ENCODE data around the gene HSPA1B.
"Not testable (repeated sequence)": the region's sequence is repeated elsewhere in the genome, so short reads cannot be mapped to it uniquely, and the experiment has no call there.

Gene HSPA1B

GRCh38 chr6:31860349-31860748, 32.8 kb downstream of the HSPA1B start:
- DNase-seq = no peak

- no peak for DNase-seq
These were observed 33.6 kb downstream of the HSPA1B start for GRCh38 chr6:31861150-31861549.

GRCh38 chr6:31861919-31862343, 34.4 kb downstream of the HSPA1B start:
- DNase-seq = no peak

- peak; percentile 99 for DNase-seq
These were observed 35.1 kb downstream of the HSPA1B start, which contains the start of gene NEU1 for GRCh38 chr6:31862344-31863235. NEU1 (minus strand) TSS chr6:31862821; CDS start chr6:31862776, 45 bp downstream.

GRCh38 chr6:31864123-31864562, 36.6 kb downstream of the HSPA1B start:
- DNase-seq = not testable (repeated sequence)

- no peak for DNase-seq
These were observed 37.3 kb downstream of the HSPA1B start for GRCh38 chr6:31864818-31865204.

- DNase-seq = no peak
These were observed 37.9 kb downstream of the HSPA1B start for GRCh38 chr6:31865205-31866118.

GRCh38 chr6:31868658-31868971, 41.1 kb downstream of the HSPA1B start:
- not testable (repeated sequence) for DNase-seq

GRCh38 chr6:31869343-31869742, 41.8 kb downstream of the HSPA1B start:
- DNase-seq = no peak

- no peak for DNase-seq
These were observed 42.9 kb downstream of the HSPA1B start for GRCh38 chr6:31870385-31870921.

- DNase-seq = no peak
These were observed 43.6 kb downstream of the HSPA1B start for GRCh38 chr6:31871046-31871659.

- no peak for DNase-seq
These were observed 46.6 kb downstream of the HSPA1B start for GRCh38 chr6:31874084-31874670.

- no peak for DNase-seq
These were observed 47.5 kb downstream of the HSPA1B start for GRCh38 chr6:31874836-31875572.

- DNase-seq = no peak
These were observed 48.3 kb downstream of the HSPA1B start for GRCh38 chr6:31875877-31876276.

GRCh38 chr6:31876357-31876756, 48.8 kb downstream of the HSPA1B start:
- no peak for DNase-seq

GRCh38 chr6:31877125-31877650, 49.6 kb downstream of the HSPA1B start:
- no peak for DNase-seq

GRCh38 chr6:31877651-31878161, 50.2 kb downstream of the HSPA1B start:
- peak; percentile 25 for DNase-seq

- DNase-seq = no peak
These were observed 50.7 kb downstream of the HSPA1B start for GRCh38 chr6:31878222-31878621.

- no peak for DNase-seq
These were observed 51.2 kb downstream of the HSPA1B start, which contains the start of gene SLC44A4 for GRCh38 chr6:31878726-31879125. SLC44A4 (minus strand) TSS chr6:31878997; CDS start chr6:31878980, 17 bp downstream.

GRCh38 chr6:31879143-31879542, 51.6 kb downstream of the HSPA1B start:
- DNase-seq = no peak
